HG03139 (cell line): ENCODE results near the gene TENM3.
"Not testable (repeated sequence)": the region's sequence is repeated elsewhere in the genome, so short reads cannot be mapped to it uniquely, and the experiment has no call there.

ENCODE experiments used
- ATAC-seq: cut with Tn5 transposase; IDR thresholded peaks from one replicate; pipeline ENCODE4 v1.9.1; 2021; ENCODE audit not compliant: unreplicated experiment

The TENM3 gene

DNA sequence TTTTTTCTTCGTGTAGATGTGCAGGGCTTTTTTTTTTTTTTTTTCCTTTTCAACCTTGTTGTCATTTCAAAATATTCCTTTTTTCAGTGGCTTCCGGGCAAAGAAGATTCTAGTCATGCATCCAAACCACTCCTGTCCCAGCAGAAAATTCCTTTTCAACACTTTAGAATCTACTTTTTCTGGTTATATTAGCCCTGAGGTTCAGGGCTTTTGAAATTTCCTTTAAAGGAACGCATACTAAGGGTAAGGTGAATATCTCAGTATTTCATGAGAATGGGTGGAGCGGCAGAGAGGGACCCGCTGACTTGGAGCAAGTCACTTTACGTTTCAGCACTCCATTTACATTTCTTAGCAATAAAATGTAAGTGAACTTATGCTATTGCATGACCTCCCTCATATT lies 15.6 kb upstream of the TENM3 start:
- no peak for ATAC-seq

DNA sequence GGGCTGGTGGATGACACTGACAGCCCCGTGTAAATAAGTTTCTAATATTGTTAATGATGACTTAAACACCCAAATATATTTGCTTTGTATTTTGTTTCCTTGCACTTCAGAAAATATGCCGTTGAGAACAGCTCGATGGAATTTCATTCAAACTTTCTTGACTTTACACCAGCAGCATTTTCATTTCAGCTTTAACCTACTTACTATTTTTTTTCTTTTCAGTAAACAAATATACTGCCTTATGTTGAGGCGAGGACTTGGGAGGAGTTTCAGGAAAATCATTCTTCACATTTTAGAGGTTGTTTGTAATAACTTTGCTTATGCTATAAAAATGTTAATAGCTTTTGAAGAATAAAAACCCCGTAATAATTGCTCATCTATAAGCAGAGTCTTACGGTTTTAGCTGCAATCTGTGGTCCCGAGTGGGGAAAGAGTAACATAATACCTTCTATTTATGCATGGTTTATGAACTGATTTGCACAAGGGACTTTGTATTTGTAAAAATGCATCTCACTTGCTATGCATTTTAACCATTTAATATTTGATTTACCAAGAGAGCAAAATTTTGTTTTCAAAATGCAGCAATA lies 14.1 kb upstream of the TENM3 start:
- no peak for ATAC-seq

DNA sequence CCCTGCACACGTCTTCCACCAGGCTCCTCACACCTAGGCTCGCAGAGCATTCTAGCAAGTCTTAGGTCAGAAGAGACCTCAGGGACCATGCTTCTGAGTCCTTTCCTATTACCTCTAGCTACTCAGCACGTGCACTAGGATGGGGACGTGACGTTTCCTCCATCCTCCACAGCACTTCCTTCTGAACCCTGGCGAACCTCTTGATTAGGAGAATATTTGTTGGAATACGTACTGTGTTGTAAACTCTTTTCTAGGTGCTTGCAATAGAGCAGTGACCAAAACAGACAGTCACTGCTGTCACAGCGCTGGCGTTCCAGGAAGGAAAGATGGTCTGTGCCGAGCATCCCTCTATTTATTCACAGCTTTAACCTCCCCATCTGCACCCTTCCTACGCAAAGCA lies 12.9 kb upstream of the TENM3 start:
- no peak for ATAC-seq

DNA sequence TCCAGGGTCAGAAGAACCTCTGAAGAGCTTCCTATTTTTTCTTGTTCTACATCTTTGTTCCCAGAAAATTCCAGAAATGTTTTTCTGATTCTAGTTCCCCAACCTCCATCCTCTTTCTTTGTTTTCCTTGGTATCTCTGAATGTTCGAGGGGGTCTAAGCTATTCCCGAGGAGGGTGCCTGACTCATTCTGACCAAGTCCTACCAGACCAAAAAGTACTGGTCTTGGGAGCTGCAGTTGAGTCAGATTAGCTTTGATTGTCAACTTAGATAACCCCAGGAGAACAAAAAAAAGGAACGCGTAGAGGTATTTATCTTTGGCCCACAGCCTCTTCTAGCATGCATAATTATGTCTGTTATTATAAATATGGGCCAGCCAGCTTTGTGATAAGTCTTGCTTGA lies 12.1 kb upstream of the TENM3 start:
- no peak for ATAC-seq

DNA sequence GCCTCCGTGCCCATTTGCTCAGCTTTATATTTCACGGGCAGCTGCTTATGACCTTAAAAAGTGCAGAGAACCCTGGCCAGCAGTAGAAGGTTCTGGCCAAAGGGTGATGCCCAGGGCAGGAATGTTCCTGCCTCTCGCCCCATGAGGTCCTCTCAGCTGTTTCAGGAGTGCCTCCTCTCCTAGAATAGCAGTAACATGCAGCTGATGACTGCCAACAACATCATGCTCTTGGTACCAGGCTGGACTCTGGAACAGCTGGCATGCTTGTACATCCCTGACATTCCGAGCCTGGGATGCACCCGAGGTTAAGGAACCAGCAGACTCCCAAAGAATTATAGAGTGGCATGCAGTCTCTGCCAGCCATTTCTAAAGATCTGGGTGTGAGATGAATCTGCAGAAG lies 11.7 kb upstream of the TENM3 start:
- no peak for ATAC-seq

DNA sequence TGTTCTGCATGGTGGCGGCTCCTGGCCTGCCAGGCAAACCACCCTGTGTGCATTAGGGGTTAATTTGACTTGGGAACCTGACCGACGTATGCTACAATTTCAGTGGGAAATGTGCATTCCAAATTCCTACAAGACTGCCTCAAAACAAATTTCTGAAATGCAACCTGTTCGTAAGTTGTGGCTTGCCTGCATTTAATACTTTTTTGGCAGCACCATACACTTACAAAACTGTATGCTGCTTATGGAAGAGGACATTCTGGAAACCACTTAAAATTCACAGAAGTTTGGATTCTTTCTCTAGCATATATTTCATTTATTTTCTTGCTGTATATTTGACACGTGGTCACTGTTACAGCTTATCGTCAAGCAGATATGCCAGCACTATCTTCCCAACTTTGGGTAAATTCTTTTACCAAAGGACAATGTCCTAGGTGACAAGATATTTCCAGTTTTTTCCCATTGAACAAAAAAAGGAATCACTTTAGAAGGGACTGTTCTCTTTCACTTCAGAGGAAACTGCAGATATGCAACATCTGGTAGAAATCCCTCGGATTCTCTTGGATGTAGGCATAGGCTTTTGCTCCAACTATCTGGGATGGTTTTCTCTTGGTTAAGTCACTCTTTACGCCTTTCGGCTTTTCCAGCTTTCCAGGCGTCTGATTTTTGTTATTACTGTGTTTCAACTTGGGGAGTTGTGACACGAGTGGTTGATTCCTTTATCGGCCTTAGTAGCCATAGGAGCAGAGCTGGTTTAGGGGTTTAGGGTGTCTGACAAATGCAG lies 9.7 kb upstream of the TENM3 start:
- ATAC-seq, result no peak

DNA sequence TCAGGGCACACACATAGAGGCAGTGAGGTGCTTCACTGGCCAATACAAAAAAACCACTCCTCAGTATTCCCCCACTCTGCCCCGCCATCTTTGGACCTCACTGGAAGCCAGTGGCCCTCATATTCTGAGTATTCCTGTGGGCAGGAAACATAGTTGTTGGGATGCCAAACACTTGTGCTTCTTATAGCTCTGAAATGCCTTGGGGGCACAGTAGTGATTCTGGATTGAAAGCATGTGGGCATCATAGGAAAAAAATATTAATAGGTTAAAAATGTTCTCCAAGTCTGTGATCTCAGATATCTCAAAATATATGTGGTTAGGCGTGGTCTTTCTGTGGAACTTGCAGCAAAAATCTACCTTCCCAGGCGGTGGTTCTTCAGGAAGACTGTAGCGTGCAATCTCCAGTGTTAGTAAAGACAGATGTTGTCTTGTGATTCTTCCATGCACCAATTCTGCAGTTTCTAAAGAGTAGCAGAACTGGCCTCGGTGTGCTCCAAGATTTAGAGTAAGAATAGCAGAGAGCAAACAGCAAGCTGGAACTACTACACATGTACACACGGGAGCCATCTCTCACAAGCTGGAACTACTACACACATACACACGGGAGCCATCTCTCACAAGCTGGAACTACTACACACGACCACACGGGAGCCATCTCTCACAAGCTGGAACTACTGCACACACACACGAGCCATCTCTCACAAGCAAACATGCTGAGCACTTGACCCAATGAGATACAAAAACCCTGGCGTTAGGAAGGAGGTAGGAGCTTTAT lies 8.0 kb upstream of the TENM3 start:
- no peak for ATAC-seq

DNA sequence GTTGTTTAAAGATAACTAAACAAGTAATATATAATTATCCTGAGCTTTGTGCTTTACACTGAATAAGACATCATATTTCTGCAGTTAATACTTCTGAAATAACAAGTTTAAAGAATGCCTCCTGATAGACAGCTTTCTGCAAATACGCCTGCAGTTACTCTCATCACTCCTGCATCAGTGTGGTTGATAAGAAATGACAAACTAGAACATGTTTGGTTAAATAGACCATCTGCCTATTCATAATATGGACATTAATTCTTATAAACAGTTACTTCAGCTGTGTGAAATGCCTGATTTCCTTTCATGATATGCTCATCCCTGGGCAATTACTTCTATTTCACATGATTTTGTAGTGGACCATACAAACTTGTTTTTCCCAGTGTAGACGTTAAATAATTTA lies 7.0 kb upstream of the TENM3 start:
- ATAC-seq, result no peak

DNA sequence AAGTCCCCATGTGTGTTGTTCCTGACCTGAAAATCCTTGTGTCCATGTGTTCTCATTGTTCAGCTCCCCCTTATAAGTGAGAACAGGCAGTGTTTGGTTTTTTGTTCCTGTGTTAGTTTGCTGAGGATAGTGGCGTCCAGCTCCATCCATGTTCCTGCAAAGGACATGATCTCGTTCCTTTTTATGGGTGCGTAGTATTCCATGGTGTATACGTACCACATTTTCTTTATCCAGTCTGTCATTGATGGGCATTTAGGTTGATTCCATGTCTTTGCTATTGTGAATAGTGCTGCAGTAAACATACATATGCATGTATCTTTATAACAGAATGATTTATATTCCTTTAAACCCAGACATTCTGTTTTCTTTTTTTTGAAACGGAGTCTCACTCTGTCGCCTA lies 6.2 kb upstream of the TENM3 start:
- ATAC-seq, result not testable (repeated sequence)

DNA sequence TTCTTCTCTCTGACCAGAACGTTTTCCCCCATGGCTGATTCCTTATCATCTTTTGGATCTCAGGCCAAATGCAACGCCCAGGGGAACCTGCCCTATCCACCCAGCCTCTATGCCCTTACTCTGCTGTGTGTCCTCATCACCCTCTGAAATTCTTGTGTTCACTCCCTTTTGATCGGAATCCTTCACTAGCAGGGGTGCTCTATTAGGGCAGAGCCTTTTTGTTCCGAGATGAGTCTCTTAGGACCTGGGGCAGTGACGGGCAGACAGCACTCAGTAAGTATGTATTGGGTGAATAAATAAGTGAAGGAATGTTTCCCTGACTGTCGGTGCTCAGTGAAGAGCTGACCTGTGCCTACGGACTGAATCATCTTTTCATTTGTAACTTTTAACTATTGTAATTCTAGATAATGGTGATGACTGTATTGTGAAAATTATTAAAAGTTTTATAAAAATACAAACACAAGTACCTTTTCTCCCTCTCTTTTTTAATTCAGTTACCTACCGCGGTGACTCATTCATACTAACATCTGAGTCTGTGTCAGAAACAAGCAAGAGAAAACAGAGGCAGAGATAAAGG lies 4.8 kb upstream of the TENM3 start:
- ATAC-seq, result no peak

DNA sequence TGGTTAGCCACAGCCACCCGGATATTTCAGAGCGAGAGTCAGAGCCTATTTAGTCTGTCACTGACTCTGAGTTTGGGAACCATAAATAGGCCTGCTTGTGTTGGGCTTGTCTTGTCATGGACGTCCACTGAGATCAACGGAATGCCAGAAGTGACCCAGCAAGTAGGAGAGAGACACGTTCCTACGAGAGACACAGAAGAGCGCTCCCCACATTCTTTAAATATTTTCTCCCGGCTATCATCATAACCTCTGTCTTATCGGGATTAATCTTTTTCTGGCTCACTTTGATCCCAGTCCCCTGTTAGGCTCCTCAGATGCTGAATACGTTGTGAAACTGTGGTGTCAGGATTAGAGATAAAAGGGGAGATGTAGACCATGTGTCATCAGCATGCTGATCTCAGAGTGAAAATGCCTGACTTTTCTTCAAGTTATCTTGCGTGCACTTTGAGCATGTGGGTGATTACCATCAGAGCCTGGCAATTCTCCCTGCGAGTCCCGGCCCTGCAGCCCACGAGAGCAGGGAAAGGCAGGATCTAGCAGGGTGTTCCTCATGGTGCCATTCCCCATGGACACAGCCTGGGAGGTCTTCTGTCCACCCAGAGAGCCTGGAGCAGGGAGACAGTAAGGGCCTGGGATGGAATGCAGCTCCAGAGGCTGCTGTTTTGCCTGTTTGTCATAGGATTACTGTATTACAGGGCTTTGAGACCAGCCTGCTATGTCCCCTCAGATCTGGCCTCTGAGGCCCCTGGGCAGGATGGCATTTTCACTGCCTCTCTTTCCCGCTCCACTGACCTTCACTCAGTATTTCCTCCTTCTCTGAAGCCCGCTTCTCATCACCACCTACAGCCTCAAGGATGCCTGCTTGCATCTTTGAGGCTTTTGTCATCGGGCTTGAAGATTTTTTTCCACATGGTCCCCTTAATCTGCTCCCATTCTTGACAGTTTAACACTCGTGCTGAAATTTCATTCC lies 2.8 kb upstream of the TENM3 start:
- no peak for ATAC-seq

DNA sequence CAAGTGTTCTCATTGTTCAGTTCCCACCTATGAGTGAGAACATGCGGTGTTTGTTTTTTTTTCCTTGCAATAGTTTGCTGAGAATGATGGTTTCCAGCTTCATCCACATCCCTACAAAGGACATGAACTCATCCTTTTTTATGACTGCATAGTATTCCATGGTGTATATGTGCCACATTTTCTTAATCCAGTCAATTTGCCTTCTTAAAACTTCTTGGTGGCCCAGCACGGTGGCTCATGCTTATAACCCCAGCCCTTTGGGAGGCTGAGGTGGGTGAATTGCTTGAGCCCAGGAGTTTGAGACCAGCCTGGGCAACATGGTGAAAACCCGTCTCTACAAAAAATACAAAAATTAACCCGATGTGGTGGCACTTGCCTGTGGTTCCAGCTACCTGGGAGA lies 942 bp upstream of the TENM3 start:
- ATAC-seq, result not testable (repeated sequence)

DNA sequence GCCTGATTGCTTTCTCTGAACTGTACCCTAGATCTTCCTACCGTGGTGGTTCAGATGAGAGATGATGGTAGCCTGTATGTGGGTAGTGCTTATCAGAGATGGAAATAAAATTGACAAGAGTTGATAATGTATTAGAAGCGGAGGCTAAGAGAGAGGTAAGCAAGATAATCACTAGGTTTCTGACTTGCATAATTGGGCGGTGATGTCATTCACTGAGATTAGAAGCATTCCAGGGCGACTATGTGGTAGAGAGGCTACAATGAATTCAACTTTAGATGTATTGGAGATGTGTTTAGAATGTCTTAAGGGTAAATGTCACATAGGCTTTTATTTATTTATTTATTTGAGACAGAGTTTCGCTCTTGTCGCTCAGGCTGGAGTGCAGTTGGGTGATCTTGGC lies 415 bp upstream of the TENM3 start:
- ATAC-seq, result no peak

DNA sequence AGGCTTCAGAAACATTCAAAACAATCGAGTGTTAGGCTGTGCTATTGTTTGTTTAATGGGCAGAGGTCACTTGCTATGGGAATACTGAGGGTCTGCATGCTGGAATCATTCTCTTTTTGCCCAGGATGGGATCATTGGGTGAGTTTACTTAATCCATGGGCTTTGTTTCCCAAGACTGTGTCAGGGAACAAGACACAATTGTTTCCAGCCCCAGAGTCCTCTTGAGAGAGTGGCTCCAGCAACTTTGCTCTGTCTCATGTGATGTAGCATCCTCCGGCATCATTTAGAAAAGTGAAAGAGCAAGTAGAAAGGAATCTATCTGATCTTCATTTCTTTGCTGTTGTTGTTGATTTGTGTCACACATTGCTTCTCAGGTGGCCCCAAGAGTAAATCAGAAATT lies 1.8 kb downstream of the TENM3 start:
- ATAC-seq, result no peak

DNA sequence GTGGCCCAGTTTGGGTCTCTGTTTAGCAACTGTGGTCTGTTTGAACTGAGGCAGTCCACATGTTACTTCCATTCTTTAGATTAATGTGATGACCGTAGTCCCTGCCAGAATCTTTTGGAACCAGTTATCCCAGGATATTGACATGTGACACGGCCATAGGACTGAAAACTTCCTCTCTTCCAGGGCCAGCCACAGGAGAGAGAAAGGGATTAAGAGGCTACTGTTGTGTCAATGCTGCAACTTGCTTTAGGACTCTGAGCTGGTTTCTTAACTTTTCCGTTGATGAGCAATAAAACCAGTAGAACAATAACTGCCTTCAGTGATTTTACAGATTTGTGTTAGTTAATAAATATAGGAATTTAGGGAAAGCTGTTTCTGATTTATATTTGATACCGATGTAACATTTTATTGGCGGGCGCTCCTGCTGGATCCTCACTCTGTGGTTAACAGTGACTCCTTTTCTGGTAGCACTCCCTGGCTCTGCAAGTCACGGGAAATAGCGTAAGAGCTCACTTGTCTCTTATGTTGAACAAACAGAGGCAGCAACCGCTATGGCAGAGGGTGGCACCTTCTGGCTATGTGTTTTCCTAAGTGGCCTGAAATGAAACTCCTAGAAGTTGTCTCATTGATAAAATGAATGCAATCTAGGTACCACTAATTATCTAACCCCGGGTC lies 2.5 kb downstream of the TENM3 start:
- ATAC-seq, result no peak

DNA sequence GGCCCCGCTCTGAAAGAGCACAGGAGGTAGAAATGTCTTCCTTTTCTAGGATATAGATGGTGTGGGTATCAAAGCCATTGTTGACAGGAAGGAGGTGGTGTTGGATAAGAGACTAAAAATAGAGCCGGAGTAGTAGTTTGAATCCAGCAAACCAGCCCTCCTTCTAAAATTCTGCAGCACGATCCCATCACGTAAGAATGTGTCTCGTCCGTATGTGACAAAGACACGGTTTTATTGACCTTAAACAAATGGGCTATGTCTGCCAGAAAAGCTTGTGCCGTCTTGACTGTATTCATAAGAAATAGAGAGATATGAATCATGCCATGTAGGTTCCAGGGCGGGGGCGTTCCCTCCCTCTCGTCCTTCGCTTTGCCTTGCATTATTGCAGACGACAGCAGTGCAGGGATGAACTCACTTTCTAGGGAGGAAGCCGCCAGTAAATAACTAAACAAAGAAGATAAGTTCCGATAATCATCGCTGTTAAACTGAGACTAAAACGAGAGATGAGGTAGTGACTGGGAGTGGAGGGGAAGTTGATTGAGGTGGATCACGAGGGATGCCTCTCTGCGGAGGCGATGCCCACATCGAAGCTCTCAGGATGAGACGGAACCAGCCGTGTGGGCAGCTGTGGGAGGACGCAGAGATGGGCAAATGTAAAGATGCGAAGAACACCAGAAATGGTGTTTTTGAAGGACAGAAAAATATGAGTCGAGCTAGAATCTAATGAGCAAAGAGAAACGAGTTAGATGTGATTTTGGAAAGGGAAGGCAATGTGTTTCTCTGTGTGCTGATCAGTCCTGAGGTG lies 3.4 kb downstream of the TENM3 start:
- ATAC-seq, result no peak

DNA sequence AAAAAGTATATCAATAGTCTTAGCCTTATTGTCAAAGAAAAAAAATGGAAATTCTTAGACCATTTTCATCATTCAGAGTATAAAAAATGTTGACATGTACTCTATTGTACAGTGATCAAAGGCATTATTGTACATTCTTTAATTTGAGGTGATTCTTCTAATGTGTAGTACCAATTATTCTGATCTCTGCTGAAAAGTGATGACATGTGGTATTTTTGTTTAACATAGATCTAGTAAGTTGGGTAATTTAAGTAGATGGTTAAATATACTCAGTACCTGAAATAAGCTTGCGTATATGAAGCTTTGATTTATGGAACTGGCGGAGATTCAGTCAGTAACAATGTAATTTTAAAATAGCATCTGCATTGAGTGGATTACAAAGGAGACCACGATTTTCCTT lies 5.1 kb downstream of the TENM3 start:
- no peak for ATAC-seq

DNA sequence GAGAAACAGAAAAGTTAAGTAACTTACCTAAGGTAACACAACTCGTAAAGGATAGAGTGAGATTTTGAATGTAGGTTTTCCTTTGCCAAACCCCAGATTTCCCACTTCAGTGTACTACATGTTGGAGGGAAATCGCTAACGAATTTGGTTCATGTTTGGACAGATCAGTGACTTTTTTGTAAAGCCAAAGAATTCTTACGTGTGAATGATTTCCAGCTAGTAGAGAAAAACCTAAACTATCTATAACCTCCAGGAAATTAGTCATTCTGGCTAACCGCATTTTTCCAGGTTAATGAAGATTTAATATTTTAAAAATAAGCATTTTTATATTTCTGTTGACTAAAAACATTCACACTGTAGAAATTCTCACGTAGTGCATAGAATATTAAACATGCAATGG lies 7.2 kb downstream of the TENM3 start:
- ATAC-seq, result no peak

DNA sequence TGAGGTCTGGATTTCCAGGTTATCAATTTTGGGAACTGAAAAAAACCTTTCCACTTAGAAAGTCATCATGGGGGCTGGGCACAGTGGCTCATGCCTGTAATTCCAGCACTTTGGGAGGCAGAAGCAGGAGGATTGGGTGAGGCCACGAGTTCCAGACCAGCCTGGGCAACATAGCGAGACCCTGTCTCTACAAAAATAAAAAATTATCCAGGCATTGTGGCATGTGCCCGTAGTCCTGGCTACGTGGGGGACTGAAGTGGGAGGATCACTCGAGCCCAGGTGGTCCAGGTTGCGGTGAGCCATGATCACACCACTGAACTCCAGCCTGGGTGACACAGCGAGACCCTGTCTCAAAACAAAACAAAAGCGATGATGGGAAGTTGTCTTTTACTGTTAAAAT lies 7.9 kb downstream of the TENM3 start:
- no peak for ATAC-seq
